HG02678 (cell line): Measurements from ENCODE around the gene POLA1.
A peak's percentile ranks its signal among the peaks of the same experiment; 100 is the strongest.

Experiments used
- ATAC-seq: cut with Tn5 transposase; IDR thresholded peaks from one replicate; pipeline ENCODE4 v1.9.1; 2021; ENCODE audit warnings: mild to moderate bottlenecking, moderate library complexity; ENCODE audit not compliant: unreplicated experiment

POLA1 gene

GRCh38 chrX:24876530-24877287 lies 183.0 kb downstream of the POLA1 start:
- no peak for ATAC-seq

- no peak for ATAC-seq
Measured at GRCh38 chrX:24877288-24877664, 183.6 kb downstream of the POLA1 start.

GRCh38 chrX:24877854-24878650 lies 184.3 kb downstream of the POLA1 start:
- ATAC-seq, result no peak

GRCh38 chrX:24879679-24880078 lies 186.0 kb downstream of the POLA1 start:
- ATAC-seq, result no peak

GRCh38 chrX:24886916-24887315 lies 193.2 kb downstream of the POLA1 start:
- no peak for ATAC-seq

GRCh38 chrX:24890677-24891076 lies 197.0 kb downstream of the POLA1 start:
- no peak for ATAC-seq

GRCh38 chrX:24899391-24899790 lies 205.7 kb downstream of the POLA1 start:
- no peak for ATAC-seq

GRCh38 chrX:24900234-24900633 lies 206.5 kb downstream of the POLA1 start:
- no peak for ATAC-seq

- ATAC-seq, result no peak
Measured at GRCh38 chrX:24902806-24903205, 209.1 kb downstream of the POLA1 start.

- ATAC-seq, result no peak
Measured at GRCh38 chrX:24918715-24919114, 225.0 kb downstream of the POLA1 start.

- peak; percentile 56 for ATAC-seq
Measured at GRCh38 chrX:24920769-24921168, 227.1 kb downstream of the POLA1 start.

GRCh38 chrX:24925430-24925829 lies 231.7 kb downstream of the POLA1 start:
- no peak for ATAC-seq

- ATAC-seq, result no peak
Measured at GRCh38 chrX:24927372-24927771, 233.7 kb downstream of the POLA1 start.

GRCh38 chrX:24928114-24928513 lies 234.4 kb downstream of the POLA1 start:
- no peak for ATAC-seq

- no peak for ATAC-seq
Measured at GRCh38 chrX:24934279-24934678, 240.6 kb downstream of the POLA1 start.

GRCh38 chrX:24945009-24945408 lies 251.3 kb downstream of the POLA1 start:
- no peak for ATAC-seq

- ATAC-seq, result no peak
Measured at GRCh38 chrX:24946369-24946768, 252.7 kb downstream of the POLA1 start.

- ATAC-seq, result no peak
Measured at GRCh38 chrX:24954732-24955131, 261.0 kb downstream of the POLA1 start.

- no peak for ATAC-seq
Measured at GRCh38 chrX:24955372-24955930, 261.7 kb downstream of the POLA1 start.

- ATAC-seq, result no peak
Measured at GRCh38 chrX:24956828-24957227, 263.1 kb downstream of the POLA1 start.

GRCh38 chrX:24961809-24962208 lies 268.1 kb downstream of the POLA1 start:
- no peak for ATAC-seq

GRCh38 chrX:24963823-24964222 lies 270.1 kb downstream of the POLA1 start:
- ATAC-seq, result no peak
